ENCODE results near the gene MICAL1. TPM values are rescaled to one million over a fixed set of nuclear protein-coding genes. Genes with fewer than 3 reads are reported as not detected.
A peak's percentile ranks its signal among the peaks of the same experiment; 100 is the strongest.

The MICAL1 gene
- total and polyA plus RNA-seq, 10 of the 15 experiments (the other 5 are each of a cell fraction or from before 2014, with no cell fraction given), result 0.32 to 71.6 (median 45.3) TPM

DNA sequence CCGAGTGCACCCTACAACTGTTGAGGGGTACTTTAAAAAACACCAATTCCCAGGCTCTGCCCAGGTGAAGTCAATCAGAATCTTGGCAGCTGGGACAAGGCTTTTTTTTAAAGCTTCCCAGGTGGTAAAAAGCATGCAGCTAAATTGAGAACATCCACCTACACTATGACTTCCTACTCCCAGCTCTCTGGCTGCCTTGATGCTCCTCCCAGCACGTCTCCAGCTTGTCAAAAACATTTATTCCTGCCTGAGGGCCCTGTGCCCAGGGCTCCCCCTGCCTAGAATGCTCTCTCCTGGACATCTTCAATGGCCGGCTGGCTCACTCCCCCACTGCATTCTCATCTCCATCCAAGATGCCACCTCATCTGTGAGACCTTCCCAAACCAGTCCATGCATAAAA lies 17.5 kb upstream of the MICAL1 start:
- intact Hi-C loops (cut with micrococcal nuclease; ENCODE audit: unreplicated experiment) (loop anchor here (2.0 to 10.0 kb wide), 2 partner anchors 14 to 712 kb away; partner anchors contain the start of gene CDC40), in situ Hi-C loops (cut with MboI) (no loop called here)
- Histone ChIP-seq H2AFZ (ENCODE audit: control insufficient read depth, low read depth, low read length) (no peak overlapping the region), H3K27me3 (replicated peaks in 1 of 2; ENCODE audit: control insufficient read depth in 2 of 2, insufficient read depth in 2 of 2, low read length in 1 of 2) (no peaks in the 10 kb centered on the region), H3K9me3 (replicated peaks; ENCODE audit: control insufficient read depth, insufficient read depth, low read length) (no peaks in the 10 kb centered on the region), H4K20me1 (ENCODE audit: control insufficient read depth, insufficient read depth) (no peaks in the 10 kb centered on the region; the same call in 1 of the 2 replicates), H3K36me3 (ENCODE audit: control insufficient read depth in 2 of 2, insufficient read depth in 2 of 2, low read length in 1 of 2) (peaks cover 7 to 21% of the 10 kb centered on the region in 2 experiments), H3K4me2 (ENCODE audit: control insufficient read depth, insufficient read depth) (peak overlapping the region; percentile 83), H3K9ac (ENCODE audit: control insufficient read depth, insufficient read depth, low read length) (no peak overlapping the region), H3K4me3 (no peak overlapping the region; the same call in 1 of the 2 replicates), H3K27ac (ENCODE audit: control insufficient read depth, insufficient read depth) (peak overlapping the region; percentile 62; the same call in 1 of the 2 replicates), H3K79me2 (ENCODE audit: control insufficient read depth, insufficient read depth, low read length) (peaks cover 50% of the 10 kb centered on the region), H3K4me1 (ENCODE audit: control insufficient read depth, insufficient read depth, low read length) (peaks cover 28% of the 10 kb centered on the region)
- ChIA-PET SMC1A (ENCODE audit: uncharacterized antibody, unreplicated experiment) (interaction anchor here (1.4 to 3.0 kb wide), 3 partner anchors 9 to 13 kb away, joined by 5 to 16 read pairs (median 10); partner anchors contain the start of gene ZBTB24), POLR2A (interaction anchor here (1.4 kb wide), 1 partner anchor 21 kb away, joined by 3 read pairs; no protein-coding TSS in a partner anchor), CTCF (interaction anchor here (1.0 to 3.0 kb wide), 4 partner anchors 8 to 19 kb away, joined by 3 to 13 read pairs (median 7); partner anchors contain the start of gene ZBTB24), RAD21 (ENCODE audit: unreplicated experiment) (interaction anchor here (1.6 to 2.5 kb wide), 3 partner anchors 13 to 18 kb away, joined by 4 to 12 read pairs (median 6); no protein-coding TSS in a partner anchor)
- DNase-seq (ENCODE audit: low read depth, low spot score) (no peak), FAIRE-seq (no peak), ATAC-seq (no peak)
- no peak for TF ChIP-seq BMI1 (IDR thresholded peaks at IDR 0.05; ENCODE audit: borderline replicate concordance)
- no peak for TF ChIP-seq CHD1 (IDR thresholded peaks at IDR 0.05; ENCODE audit: low read depth, low read length)
- WGBS (ENCODE audit: insufficient coverage, insufficient replicate concordance, low lambda C conversion rate, missing lambda C conversion rate), result 94% methylated on average over 3 of the region's 3 CpGs
- BruUV-seq (replicated peaks), result no TSS peak

DNA sequence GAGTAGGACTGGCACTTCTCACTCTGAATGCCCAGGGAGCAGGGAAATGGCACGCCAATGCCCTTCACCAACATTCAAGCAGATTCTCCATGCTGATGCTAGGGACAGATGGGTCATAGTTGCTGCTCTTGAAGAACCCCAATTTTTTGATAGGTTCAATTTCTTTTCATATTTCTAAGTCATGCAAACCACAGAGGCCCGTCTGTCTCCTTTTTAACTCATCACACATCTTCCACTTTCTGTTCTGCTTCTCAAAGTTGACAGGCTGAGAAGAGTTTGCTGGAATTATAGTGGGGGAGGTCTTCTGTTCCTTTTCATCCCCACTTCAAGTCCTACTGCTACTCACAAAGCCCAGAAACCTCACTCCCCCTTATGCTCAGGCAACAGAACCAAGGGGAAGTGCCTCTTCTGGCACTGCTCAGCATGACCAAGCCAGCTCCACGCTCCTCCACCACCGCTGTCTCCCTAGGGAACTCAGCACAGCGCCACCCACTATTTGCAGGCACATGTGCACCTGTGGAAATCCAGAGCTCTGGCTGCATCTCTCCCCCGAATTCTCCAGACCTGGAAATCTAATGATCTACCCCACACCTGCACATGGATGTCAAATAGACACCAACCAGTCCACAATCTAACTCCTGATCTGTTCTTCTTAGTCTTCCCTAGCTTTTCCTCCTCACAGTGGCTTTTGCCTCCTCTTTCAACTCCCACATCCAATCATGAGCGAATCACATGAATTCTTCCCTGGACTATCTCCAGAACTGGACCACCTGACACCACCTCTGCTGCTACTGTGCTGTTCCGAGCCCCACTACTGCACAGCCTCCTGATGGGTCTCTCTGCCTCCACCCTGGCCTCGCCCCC lies 16.8 kb upstream of the MICAL1 start:
- H3K9me3 ChIP-seq (replicated peaks; ENCODE audit: control insufficient read depth, insufficient read depth, low read length), result no peaks in the 10 kb centered on the region
- H3K27me3 ChIP-seq (replicated peaks in 1 of 2; ENCODE audit: control insufficient read depth in 2 of 2, insufficient read depth in 2 of 2, low read length in 1 of 2), result no peaks in the 10 kb centered on the region
- CTCF ChIA-PET, result interaction anchor here (1.0 to 3.0 kb wide), 6 partner anchors 9 to 18 kb away, joined by 3 to 13 read pairs (median 7); partner anchors contain the start of gene ZBTB24
- in situ Hi-C loops (cut with MboI) (no loop called here), intact Hi-C loops (cut with micrococcal nuclease; ENCODE audit: unreplicated experiment) (loop anchor here (2.0 to 10.0 kb wide), 2 partner anchors 14 to 712 kb away; partner anchors contain the start of gene CDC40)
- BruUV-seq (replicated peaks), result no TSS peak
- H3K36me3 ChIP-seq (ENCODE audit: control insufficient read depth in 2 of 2, insufficient read depth in 2 of 2, low read length in 1 of 2), result peaks cover 12 to 24% of the 10 kb centered on the region in 2 experiments
- peaks cover 28% of the 10 kb centered on the region for H3K4me1 ChIP-seq (ENCODE audit: control insufficient read depth, insufficient read depth, low read length)
- RAD21 ChIA-PET (ENCODE audit: unreplicated experiment), result interaction anchor here (1.6 to 2.5 kb wide), 3 partner anchors 12 to 19 kb away, joined by 4 to 12 read pairs (median 6); no protein-coding TSS in a partner anchor
- peak overlapping the region; percentile 62 for H3K27ac ChIP-seq (ENCODE audit: control insufficient read depth, insufficient read depth)
- DNase-seq (ENCODE audit: low read depth, low spot score) (no peak), ATAC-seq (peak; percentile 81), FAIRE-seq (no peak)
- H3K4me3 ChIP-seq, result peak overlapping the region; percentile 39; the same call in 1 of the 2 replicates
- H2AFZ ChIP-seq (ENCODE audit: control insufficient read depth, low read depth, low read length), result no peak overlapping the region
- 45% methylated on average over 9 of the region's 9 CpGs for WGBS (ENCODE audit: insufficient coverage, insufficient replicate concordance, low lambda C conversion rate, missing lambda C conversion rate)
- SMC1A ChIA-PET (ENCODE audit: uncharacterized antibody, unreplicated experiment), result interaction anchor here (0.8 to 3.0 kb wide), 4 partner anchors 8 to 13 kb away, joined by 3 to 16 read pairs (median 8); partner anchors contain the start of gene ZBTB24
- H3K4me2 ChIP-seq (ENCODE audit: control insufficient read depth, insufficient read depth), result peak overlapping the region; percentile 83
- H4K20me1 ChIP-seq (ENCODE audit: control insufficient read depth, insufficient read depth), result no peaks in the 10 kb centered on the region; the same call in 1 of the 2 replicates
- peaks cover 43% of the 10 kb centered on the region for H3K79me2 ChIP-seq (ENCODE audit: control insufficient read depth, insufficient read depth, low read length)
- POLR2A ChIA-PET, result interaction anchor here (1.4 kb wide), 1 partner anchor 20 kb away, joined by 3 read pairs; no protein-coding TSS in a partner anchor
- no peak overlapping the region for H3K9ac ChIP-seq (ENCODE audit: control insufficient read depth, insufficient read depth, low read length)
- TF ChIP-seq RUNX3 (IDR thresholded peaks at IDR 0.05; ENCODE audit: low read length) (peak; percentile 53; the same call in 1 of the 2 replicates), EZH2 (IDR thresholded peaks at IDR 0.05; ENCODE audit: borderline replicate concordance, control insufficient read depth, low read depth, low read length) (no peak), BHLHE40 (IDR thresholded peaks at IDR 0.05; ENCODE audit: borderline replicate concordance in 1 of 2, low read depth in 2 of 2, low read length in 1 of 2) (peak in 1 of 2 experiments; percentile 6; a peak in 1 of 4 replicates), HDAC6 (IDR thresholded peaks at IDR 0.05; ENCODE audit: unreplicated experiment) (no peak)
- TF ChIP-seq, protein P1, sequence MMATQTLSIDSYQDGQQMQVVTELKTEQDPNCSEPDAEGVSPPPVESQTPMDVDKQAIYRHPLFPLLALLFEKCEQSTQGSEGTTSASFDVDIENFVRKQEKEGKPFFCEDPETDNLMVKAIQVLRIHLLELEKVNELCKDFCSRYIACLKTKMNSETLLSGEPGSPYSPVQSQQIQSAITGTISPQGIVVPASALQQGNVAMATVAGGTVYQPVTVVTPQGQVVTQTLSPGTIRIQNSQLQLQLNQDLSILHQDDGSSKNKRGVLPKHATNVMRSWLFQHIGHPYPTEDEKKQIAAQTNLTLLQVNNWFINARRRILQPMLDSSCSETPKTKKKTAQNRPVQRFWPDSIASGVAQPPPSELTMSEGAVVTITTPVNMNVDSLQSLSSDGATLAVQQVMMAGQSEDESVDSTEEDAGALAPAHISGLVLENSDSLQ (IDR thresholded peaks at IDR 0.05), result peak; percentile 18; the same call in 1 of the 2 replicates
- TF ChIP-seq, protein P2, sequence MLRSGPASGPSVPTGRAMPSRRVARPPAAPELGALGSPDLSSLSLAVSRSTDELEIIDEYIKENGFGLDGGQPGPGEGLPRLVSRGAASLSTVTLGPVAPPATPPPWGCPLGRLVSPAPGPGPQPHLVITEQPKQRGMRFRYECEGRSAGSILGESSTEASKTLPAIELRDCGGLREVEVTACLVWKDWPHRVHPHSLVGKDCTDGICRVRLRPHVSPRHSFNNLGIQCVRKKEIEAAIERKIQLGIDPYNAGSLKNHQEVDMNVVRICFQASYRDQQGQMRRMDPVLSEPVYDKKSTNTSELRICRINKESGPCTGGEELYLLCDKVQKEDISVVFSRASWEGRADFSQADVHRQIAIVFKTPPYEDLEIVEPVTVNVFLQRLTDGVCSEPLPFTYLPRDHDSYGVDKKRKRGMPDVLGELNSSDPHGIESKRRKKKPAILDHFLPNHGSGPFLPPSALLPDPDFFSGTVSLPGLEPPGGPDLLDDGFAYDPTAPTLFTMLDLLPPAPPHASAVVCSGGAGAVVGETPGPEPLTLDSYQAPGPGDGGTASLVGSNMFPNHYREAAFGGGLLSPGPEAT (IDR thresholded peaks at IDR 0.05; ENCODE audit: low read depth), result no peak

Measured in GM12878 (cell line).